G401 (cell line): ENCODE measurements around the gene DHX34. TPM values are rescaled to one million over a fixed set of nuclear protein-coding genes. Genes with fewer than 3 reads are reported as not detected.
A peak's percentile ranks its signal among the peaks of the same experiment; 100 is the strongest.
"Not testable (repeated sequence)": the region's sequence is repeated elsewhere in the genome, so short reads cannot be mapped to it uniquely, and the experiment has no call there.

Experiments used
- DNase-seq: peaks from one replicate; pipeline ENCODE4 v3.0.0-alpha.2; 2015; ENCODE audit warnings: low spot score
- in situ Hi-C: cut with HindIII; loops from 2 replicates; pipeline ENCODE4 v1.10.0; 2016; ENCODE audit warnings: low sequenced_read_pairs, mixed read lengths
- total RNA-seq: library from RNA; depleted of rRNA; stranded (reverse); fragments of >200 nt; shearing (Covaris generic); gene quantifications from 2 replicates; pipeline ENCODE4 v1.2.3, GENCODE V29; 2014

DHX34 gene
- total RNA-seq, 1 experiment from 2014 or later: 16.7 TPM

GRCh38 chr19:47407417-47407774 lies 58.3 kb downstream of the DHX34 start:
- no peak for DNase-seq
- in situ Hi-C loops: no loop called here

GRCh38 chr19:47408156-47408938 lies 59.2 kb downstream of the DHX34 start:
- no peak for DNase-seq
- in situ Hi-C loops: no loop called here

GRCh38 chr19:47411101-47411500 lies 62.0 kb downstream of the DHX34 start:
- in situ Hi-C loops: no loop called here
- no peak for DNase-seq

- in situ Hi-C loops, DNase-seq: not testable (repeated sequence)
These were observed 62.6 kb downstream of the DHX34 start for GRCh38 chr19:47411696-47412095.

- DNase-seq: no peak
- in situ Hi-C loops: no loop called here
These were observed 64.8 kb downstream of the DHX34 start for GRCh38 chr19:47413941-47414340.

GRCh38 chr19:47414469-47414868 lies 65.4 kb downstream of the DHX34 start:
- no peak for DNase-seq

GRCh38 chr19:47415953-47416642 lies 67.0 kb downstream of the DHX34 start:
- DNase-seq: no peak
- in situ Hi-C loops: no loop called here

More at GRCh38 chr19:47414469-47414868, 65.4 kb downstream of the DHX34 start:
- in situ Hi-C loops: no loop called here

- in situ Hi-C loops: no loop called here
These were observed 67.5 kb downstream of the DHX34 start for GRCh38 chr19:47416643-47416985.

GRCh38 chr19:47417107-47417745 lies 68.1 kb downstream of the DHX34 start:
- in situ Hi-C loops: no loop called here
- DNase-seq: no peak

More at GRCh38 chr19:47416643-47416985, 67.5 kb downstream of the DHX34 start:
- no peak for DNase-seq

GRCh38 chr19:47417746-47418691 lies 68.9 kb downstream of the DHX34 start:
- in situ Hi-C loops: no loop called here
- peak; percentile 28 for DNase-seq

GRCh38 chr19:47418692-47419029 lies 69.5 kb downstream of the DHX34 start:
- DNase-seq: no peak

GRCh38 chr19:47419030-47419783 lies 70.1 kb downstream of the DHX34 start, which contains the start of gene MEIS3:
Gene MEIS3, minus strand, starts transcription at chr19:47419527. Its CDS starts 446 bp downstream, at chr19:47419081.
- DNase-seq: no peak
- in situ Hi-C loops: no loop called here

More at GRCh38 chr19:47418692-47419029, 69.5 kb downstream of the DHX34 start:
- in situ Hi-C loops: no loop called here

GRCh38 chr19:47419789-47420188 lies 70.7 kb downstream of the DHX34 start:
- no peak for DNase-seq

GRCh38 chr19:47421244-47421786 lies 72.2 kb downstream of the DHX34 start:
- in situ Hi-C loops: no loop called here

More at GRCh38 chr19:47419789-47420188, 70.7 kb downstream of the DHX34 start:
- in situ Hi-C loops: no loop called here

GRCh38 chr19:47421844-47422395 lies 72.8 kb downstream of the DHX34 start:
- DNase-seq: no peak

More at GRCh38 chr19:47421244-47421786, 72.2 kb downstream of the DHX34 start:
- no peak for DNase-seq

GRCh38 chr19:47422417-47423163 lies 73.5 kb downstream of the DHX34 start:
- DNase-seq: no peak
- in situ Hi-C loops: no loop called here

More at GRCh38 chr19:47421844-47422395, 72.8 kb downstream of the DHX34 start:
- in situ Hi-C loops: no loop called here
